Bone marrow (tissue), 2 donors: ENCODE measurements around the gene LMAN1.

Experiments used
- DNase-seq, 2 donors: peaks; one replicate each; lab custom pipeline; 2025; lab: John Stamatoyannopoulos, UW

Gene LMAN1

GRCh38 chr18:59358712-59359575, at the start of gene LMAN1:
Gene LMAN1, minus strand, starts transcription at chr18:59359265. Its CDS starts 21 bp downstream, at chr18:59359244.
- peak; percentile 62 to 78 for DNase-seq

- DNase-seq = peak; percentile 2 to 65
Observed at GRCh38 chr18:59402432-59403090, 43.5 kb upstream of the LMAN1 start.

- DNase-seq = no peak
Observed at GRCh38 chr18:59400407-59400806, 41.3 kb upstream of the LMAN1 start.

GRCh38 chr18:59395226-59396175, 36.4 kb upstream of the LMAN1 start:
- DNase-seq = no peak

- DNase-seq = no peak
Observed at GRCh38 chr18:59393381-59393780, 34.3 kb upstream of the LMAN1 start.

- DNase-seq = no peak
Observed at GRCh38 chr18:59388817-59389216, 29.8 kb upstream of the LMAN1 start.

- no peak for DNase-seq
Observed at GRCh38 chr18:59387687-59388565, 28.9 kb upstream of the LMAN1 start.

DNA sequence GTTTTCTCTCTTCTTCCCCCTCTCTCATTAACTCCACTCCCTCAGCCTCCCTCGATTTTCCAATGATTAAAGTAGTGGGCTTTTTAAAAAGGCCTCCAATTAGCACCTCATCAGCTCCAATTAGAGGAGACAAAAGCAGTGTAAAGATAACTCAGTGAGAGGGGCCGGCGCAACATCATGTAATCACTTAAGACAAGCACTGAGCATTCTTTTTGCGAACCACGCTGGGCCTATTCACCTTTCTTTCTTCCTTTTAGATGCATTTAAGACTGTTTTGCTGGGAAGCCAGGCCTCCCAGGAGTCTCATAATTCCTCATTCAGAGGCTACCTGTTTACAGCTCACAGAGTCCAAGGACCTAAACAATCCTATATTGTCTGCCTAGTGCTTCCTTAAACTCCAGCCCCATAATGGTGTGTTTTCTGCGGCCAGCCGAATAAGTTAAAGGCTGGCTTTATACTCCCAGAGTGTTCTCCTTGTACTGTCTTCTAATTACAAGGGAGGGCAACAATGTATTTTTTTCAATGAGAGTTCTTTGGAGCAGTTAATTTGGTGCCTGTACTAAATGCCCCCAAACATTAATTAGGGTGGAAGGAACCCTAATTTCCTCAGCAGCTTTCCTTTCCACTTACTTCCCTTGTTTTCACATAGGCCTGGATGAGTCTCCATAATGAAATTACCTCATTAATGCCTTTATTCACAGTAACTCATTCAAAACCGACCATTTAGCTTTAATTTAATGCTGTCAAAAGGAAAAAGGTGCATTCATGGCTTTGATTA, 28.0 kb upstream of the LMAN1 start:
- DNase-seq = no peak

- no peak for DNase-seq
Observed at GRCh38 chr18:59385191-59385590, 26.1 kb upstream of the LMAN1 start.

DNA sequence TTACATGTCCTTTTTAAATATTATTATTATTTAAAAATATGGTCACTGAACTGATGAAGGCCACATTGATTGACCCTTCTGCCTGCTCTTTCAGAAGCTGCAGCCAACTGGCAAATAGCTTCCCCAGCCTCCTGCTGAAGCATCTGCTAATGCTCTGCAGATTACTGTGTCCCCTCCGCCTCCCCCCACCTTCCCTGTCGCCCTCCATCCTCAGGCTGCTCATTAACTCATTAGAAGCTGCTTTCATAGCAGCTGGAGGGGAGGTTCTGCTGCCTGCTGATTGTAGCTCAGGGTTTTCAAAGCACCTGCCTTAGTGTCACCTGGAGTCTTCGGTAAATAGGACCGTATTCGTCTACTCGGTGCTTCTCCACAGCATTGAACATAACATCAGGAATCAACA, 24.8 kb upstream of the LMAN1 start:
- DNase-seq = no peak

DNA sequence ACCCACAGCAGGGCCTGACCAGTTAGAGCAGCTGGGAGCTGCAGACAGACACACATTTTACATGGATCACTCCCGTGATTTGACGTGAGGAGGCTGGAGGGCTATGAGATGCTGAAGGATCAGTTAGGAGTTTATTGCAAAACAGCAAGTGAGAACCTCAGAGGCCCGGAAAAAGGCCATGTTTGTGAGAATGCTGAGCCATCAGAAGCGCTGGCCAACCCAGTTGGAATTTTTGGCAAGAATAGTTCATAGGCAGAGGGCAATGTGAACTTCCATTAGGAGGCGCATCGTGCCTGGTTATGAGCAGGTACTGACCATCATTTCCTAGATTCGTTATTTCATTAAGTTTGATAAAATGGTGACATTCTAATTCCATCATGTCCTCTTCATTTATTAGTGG, 23.3 kb upstream of the LMAN1 start:
- no peak for DNase-seq

DNA sequence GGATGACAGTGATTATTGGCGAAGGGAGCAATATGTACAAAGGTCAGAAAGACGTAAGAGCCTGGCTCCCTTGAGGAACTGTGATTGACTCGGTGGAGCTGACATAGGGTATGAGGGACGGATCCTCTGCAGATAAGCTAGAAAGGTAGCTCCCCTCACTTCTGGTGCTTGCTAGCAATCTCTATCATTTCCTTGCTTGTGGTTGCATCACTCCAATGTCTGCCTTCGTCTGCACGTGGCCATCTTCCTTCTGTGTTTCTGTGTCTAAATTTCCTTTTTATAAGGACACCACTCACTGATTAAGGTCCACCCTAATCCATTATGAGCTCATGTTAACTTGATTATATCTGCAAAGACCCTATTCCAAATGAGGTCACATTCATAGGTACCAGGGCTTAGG, 22.9 kb upstream of the LMAN1 start:
- DNase-seq = no peak

GRCh38 chr18:59380706-59381105, 21.6 kb upstream of the LMAN1 start:
- no peak for DNase-seq

DNA sequence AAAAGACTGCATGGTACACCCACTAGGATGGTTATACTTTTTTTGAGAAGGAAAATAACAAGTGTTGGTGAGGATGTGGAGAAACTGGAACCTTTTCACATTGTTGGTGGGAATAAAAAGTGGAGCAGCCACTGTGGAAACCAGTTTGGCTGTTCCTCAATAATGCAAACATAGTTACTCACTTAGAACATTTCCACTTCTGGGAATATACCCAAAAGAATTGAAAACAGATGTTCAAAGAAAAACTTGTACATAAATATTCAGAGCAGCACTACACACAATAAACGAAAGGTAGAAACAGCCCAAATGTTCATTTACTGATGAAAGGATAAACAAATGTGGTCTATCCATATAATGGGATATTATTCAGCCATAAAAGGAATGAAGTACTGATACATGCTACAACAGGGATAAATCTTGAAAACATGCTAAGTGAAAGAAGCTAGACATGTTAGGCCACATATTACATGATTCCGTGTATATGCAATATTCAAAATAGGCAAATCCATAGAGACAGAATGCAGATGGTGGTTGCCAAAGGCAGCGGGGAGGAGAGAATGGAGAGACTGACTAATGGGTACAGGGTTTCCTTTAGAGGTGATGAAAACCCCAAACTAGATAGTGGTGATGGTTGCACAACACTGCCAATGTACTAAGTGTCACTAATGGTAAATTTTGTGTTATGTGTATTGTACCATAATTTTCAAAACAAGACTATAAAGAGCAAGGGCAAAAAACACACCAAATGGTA, 20.9 kb upstream of the LMAN1 start:
- DNase-seq = no peak

DNA sequence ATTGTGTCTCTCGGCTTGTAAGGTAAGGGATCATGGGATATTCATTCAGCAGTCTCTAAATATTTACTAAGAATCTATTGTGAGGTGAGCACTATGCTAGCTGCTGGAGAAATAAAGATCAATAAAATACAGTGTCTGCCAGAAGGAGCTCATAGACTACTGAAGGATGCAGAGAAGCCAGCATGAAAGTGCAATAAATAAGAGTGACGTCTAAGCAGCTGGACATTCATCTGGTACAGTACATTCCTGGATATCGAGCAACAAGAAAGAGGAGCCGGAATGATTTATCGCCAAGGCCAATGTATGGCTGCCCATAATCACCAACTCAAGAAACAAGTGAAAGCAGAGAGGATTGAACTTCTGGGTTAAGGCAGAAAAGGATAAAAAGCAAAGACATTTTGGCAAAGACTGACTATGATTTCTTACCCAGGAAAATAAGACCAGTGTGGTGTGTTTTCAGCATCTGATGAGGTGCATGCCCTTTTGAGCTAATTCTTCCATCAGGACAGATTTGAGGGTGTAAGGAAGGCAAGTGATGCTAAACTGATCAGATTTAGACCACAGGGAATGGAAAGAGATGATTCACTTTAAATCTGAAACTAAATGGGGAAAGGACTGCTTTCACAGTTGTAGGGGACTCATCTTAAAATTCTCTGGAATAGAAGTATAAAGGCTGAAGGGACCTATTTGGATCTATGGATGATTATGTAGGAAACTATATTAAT, 18.7 kb upstream of the LMAN1 start:
- no peak for DNase-seq

DNA sequence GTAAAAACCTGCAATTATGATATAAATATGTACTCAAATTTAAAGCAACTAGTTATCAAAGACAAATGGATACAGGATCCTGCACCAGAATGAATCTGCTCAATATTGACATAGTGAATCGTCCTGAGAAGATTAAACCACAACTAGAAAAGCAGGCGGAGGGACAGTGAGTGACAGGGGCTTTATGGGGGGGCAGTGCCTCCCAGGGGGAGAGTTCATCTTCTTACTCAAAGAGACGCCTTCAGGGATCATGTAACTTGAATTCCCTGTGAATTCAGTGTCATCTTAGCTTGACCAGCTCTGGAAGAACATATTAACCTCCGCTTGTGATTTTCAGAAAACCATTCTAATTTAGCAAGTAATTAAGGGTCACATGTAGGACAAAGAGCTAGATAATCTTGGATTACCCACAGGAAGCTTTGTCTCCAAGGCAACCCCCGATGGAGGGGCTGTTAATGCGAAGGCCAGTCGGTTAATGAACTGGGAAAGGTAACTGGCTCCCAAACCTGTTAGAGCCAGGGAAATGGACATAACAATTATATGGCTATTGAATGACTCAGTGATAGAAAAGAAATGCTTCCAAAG, 17.4 kb upstream of the LMAN1 start:
- no peak for DNase-seq

- DNase-seq = no peak
Observed at GRCh38 chr18:59374128-59374527, 15.1 kb upstream of the LMAN1 start.

GRCh38 chr18:59372975-59373374, 13.9 kb upstream of the LMAN1 start:
- no peak for DNase-seq

- DNase-seq = no peak
Observed at GRCh38 chr18:59360381-59360780, 1.3 kb upstream of the LMAN1 start.
